HS-27A (cell line): ENCODE data around the gene TAGLN.
"Not testable (repeated sequence)": the region's sequence is repeated elsewhere in the genome, so short reads cannot be mapped to it uniquely, and the experiment has no call there.

Experiments
- DNase-seq: peaks from one replicate; pipeline ENCODE4 v3.0.0-alpha.2; 2012; ENCODE audit warnings: low read depth, missing footprints

The TAGLN gene

GRCh38 chr11:117195761-117196160 is 3.4 kb upstream of the TAGLN start:
- no peak for DNase-seq

- DNase-seq: no peak
Measured at GRCh38 chr11:117197006-117197405, 2.2 kb upstream of the TAGLN start.

GRCh38 chr11:117197516-117198456 is 1.4 kb upstream of the TAGLN start:
- no peak for DNase-seq

GRCh38 chr11:117198613-117199012 is 557 bp upstream of the TAGLN start:
- DNase-seq: no peak

- DNase-seq: no peak
Measured at GRCh38 chr11:117199916-117200812, 994 bp downstream of the TAGLN start.

- no peak for DNase-seq
Measured at GRCh38 chr11:117200813-117201657, 1.9 kb downstream of the TAGLN start.

GRCh38 chr11:117201658-117202305 is 2.6 kb downstream of the TAGLN start:
- DNase-seq: no peak

- no peak for DNase-seq
Measured at GRCh38 chr11:117202386-117203068, 3.4 kb downstream of the TAGLN start.

GRCh38 chr11:117203069-117203407 is 3.9 kb downstream of the TAGLN start:
- DNase-seq: no peak

GRCh38 chr11:117204283-117205080 is 5.3 kb downstream of the TAGLN start:
- DNase-seq: no peak

- DNase-seq: no peak
Measured at GRCh38 chr11:117205211-117205818, 6.1 kb downstream of the TAGLN start.

GRCh38 chr11:117206111-117206510 is 6.9 kb downstream of the TAGLN start:
- not testable (repeated sequence) for DNase-seq

- DNase-seq: not testable (repeated sequence)
Measured at GRCh38 chr11:117206859-117207258, 7.7 kb downstream of the TAGLN start.

- DNase-seq: not testable (repeated sequence)
Measured at GRCh38 chr11:117207481-117207880, 8.3 kb downstream of the TAGLN start.

GRCh38 chr11:117208710-117209109 is 9.5 kb downstream of the TAGLN start:
- DNase-seq: not testable (repeated sequence)

GRCh38 chr11:117209351-117210125 is 10.4 kb downstream of the TAGLN start:
- DNase-seq: not testable (repeated sequence)

GRCh38 chr11:117210620-117211019 is 11.4 kb downstream of the TAGLN start:
- no peak for DNase-seq

GRCh38 chr11:117212697-117213355 is 13.7 kb downstream of the TAGLN start:
- no peak for DNase-seq
